NT2/D1 (cell line): ENCODE results near the gene MAP1B.

ENCODE experiments used
- DNase-seq: peaks from one replicate; pipeline ENCODE4 v3.0.0-alpha.2; 2011; ENCODE audit warnings: low read depth, low spot score
- H3K27me3 ChIP-seq: 2 replicates; pipeline ENCODE4 v1.6.0; 2011; ENCODE audit warnings: mild to moderate bottlenecking; ENCODE audit not compliant: insufficient read length, insufficient read depth
- H3K36me3 ChIP-seq: 2 replicates; pipeline ENCODE4 v1.6.1; 2011; ENCODE audit warnings: mild to moderate bottlenecking, low read length, mixed read lengths; ENCODE audit not compliant: insufficient read depth, insufficient read length
- H3K4me1 ChIP-seq: 2 replicates; pipeline ENCODE4 v1.5.1; 2011; ENCODE audit not compliant: insufficient read depth, insufficient read length
- H3K4me3 ChIP-seq: 2 replicates; pipeline ENCODE4 v1.5.1; 2011; ENCODE audit warnings: low read depth; ENCODE audit not compliant: insufficient read length
- H3K9ac ChIP-seq: 2 replicates; pipeline ENCODE4 v1.6.0; 2011; ENCODE audit warnings: low read depth; ENCODE audit not compliant: insufficient read length
- H3K9me3 ChIP-seq: 2 replicates; pipeline ENCODE4 v1.5.1; 2011; ENCODE audit warnings: mild to moderate bottlenecking, low read length; ENCODE audit not compliant: insufficient read depth
- SUZ12 ChIP-seq: IDR thresholded peaks from 2 replicates; pipeline ENCODE4 v1.6.1; 2011; ENCODE audit not compliant: insufficient read length, insufficient read depth; ENCODE audit errors: extremely low read depth
- YY1 ChIP-seq: IDR thresholded peaks from 2 replicates; pipeline ENCODE4 v1.6.1; 2011; ENCODE audit not compliant: insufficient read length, insufficient read depth
- ZNF274 ChIP-seq: IDR thresholded peaks from 2 replicates; pipeline ENCODE4 v1.6.1; 2011; ENCODE audit warnings: mild to moderate bottlenecking, low read depth, low read length

MAP1B gene

DNA sequence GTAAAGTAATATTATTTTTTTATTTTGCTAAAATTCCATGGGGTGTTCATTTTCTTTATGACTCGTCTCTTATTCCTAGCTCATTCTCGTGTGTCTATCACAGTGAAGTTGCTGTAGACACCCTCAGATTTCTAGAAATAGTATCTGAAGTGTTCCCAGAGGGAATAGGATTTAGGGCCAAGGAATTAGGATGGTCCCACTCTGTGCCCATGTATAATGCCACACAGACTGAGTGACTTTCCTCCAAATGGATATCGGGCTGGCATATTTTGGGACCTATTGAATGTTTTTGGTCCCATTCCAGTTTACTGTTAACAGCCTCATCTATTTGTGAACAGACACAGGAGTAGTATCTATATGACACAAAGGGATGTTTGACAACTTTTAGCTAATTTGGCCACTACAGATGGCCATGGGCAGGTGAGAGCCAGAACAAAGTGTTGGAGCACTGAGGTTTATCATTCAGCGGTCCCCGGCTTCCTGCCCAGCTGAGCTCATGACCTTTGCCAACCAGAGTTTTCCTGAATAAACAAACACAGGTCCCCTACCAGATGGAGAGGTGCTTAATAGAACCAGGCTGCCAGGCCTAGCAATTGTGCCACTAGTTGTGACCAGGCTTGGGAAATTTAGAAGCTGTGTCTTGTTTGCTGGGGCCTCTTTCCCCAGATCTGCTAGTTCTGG is 46.9 kb downstream of the MAP1B start:
- Histone ChIP-seq H3K9ac (no peak overlapping the region), H3K9me3 (no peaks in the 10 kb centered on the region), H3K36me3 (peaks cover 44% of the 10 kb centered on the region), H3K27me3 (no peaks in the 10 kb centered on the region), H3K4me3 (no peak overlapping the region), H3K4me1 (no peaks in the 10 kb centered on the region)
- no peak for DNase-seq
- TF ChIP-seq YY1 (no peak), ZNF274 (no peak), SUZ12 (no peak)

GRCh38 chr5:72156946-72157624 is 49.8 kb downstream of the MAP1B start:
- no peaks in the 10 kb centered on the region for H3K9me3 ChIP-seq
- no peak for TF ChIP-seq SUZ12
- peaks cover 35% of the 10 kb centered on the region for H3K36me3 ChIP-seq
- no peak overlapping the region for H3K4me3 ChIP-seq
- no peak for DNase-seq
- no peaks in the 10 kb centered on the region for H3K27me3 ChIP-seq
- H3K4me1 ChIP-seq: no peaks in the 10 kb centered on the region
- H3K9ac ChIP-seq: no peak overlapping the region

- H3K27me3 ChIP-seq: no peaks in the 10 kb centered on the region
- DNase-seq: no peak
- H3K9me3 ChIP-seq: no peaks in the 10 kb centered on the region
- no peak overlapping the region for H3K4me3 ChIP-seq
- TF ChIP-seq YY1: no peak
- TF ChIP-seq SUZ12: no peak
- TF ChIP-seq ZNF274: no peak
- H3K4me1 ChIP-seq: no peaks in the 10 kb centered on the region
- H3K36me3 ChIP-seq: peaks cover 35% of the 10 kb centered on the region
- no peak overlapping the region for H3K9ac ChIP-seq
Measured at GRCh38 chr5:72157625-72157962, 50.3 kb downstream of the MAP1B start.

- no peak for DNase-seq
- H3K9ac ChIP-seq: no peak overlapping the region
- peaks cover 34% of the 10 kb centered on the region for H3K36me3 ChIP-seq
- no peaks in the 10 kb centered on the region for H3K27me3 ChIP-seq
- H3K9me3 ChIP-seq: no peaks in the 10 kb centered on the region
- H3K4me3 ChIP-seq: no peak overlapping the region
- H3K4me1 ChIP-seq: no peaks in the 10 kb centered on the region
- TF ChIP-seq ZNF274 (no peak), SUZ12 (no peak), YY1 (no peak)
Measured at GRCh38 chr5:72159501-72159911, 52.2 kb downstream of the MAP1B start.

DNA sequence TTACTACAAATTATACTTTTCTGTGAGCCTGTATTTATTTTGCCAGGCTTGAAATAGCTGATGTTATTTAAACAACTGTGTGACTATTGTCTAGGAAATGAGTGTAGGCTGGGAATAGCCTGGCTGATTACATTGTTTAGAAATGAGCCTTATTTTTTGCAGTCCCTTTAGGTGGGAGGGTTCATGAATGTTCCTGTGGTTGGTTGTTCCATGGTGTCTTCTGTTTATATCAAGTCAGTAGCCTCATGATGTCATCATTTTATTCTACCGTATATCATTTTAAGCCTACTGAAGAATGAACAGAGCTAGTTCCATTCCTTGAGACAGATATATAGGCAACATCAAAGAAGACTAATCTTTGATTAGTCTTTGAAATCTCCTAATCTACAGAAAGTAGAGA is 53.1 kb downstream of the MAP1B start:
- Histone ChIP-seq H3K9ac (no peak overlapping the region), H3K36me3 (peaks cover 30% of the 10 kb centered on the region), H3K9me3 (no peaks in the 10 kb centered on the region), H3K4me1 (no peaks in the 10 kb centered on the region), H3K4me3 (no peak overlapping the region), H3K27me3 (no peaks in the 10 kb centered on the region)
- no peak for TF ChIP-seq ZNF274
- TF ChIP-seq YY1: no peak
- TF ChIP-seq SUZ12: no peak
- DNase-seq: no peak

GRCh38 chr5:72160959-72161358 is 53.7 kb downstream of the MAP1B start:
- Histone ChIP-seq H3K36me3 (peaks cover 37% of the 10 kb centered on the region), H3K27me3 (no peaks in the 10 kb centered on the region), H3K9ac (no peak overlapping the region), H3K4me1 (no peaks in the 10 kb centered on the region), H3K9me3 (no peaks in the 10 kb centered on the region), H3K4me3 (no peak overlapping the region)
- no peak for DNase-seq
- no peak for TF ChIP-seq ZNF274

- Histone ChIP-seq H3K9me3 (no peaks in the 10 kb centered on the region), H3K4me1 (no peaks in the 10 kb centered on the region), H3K9ac (no peak overlapping the region), H3K36me3 (peaks cover 39% of the 10 kb centered on the region), H3K27me3 (no peaks in the 10 kb centered on the region), H3K4me3 (no peak overlapping the region)
- DNase-seq: no peak
- TF ChIP-seq YY1: no peak
- TF ChIP-seq ZNF274: no peak
- no peak for TF ChIP-seq SUZ12
Measured at GRCh38 chr5:72161951-72162350, 54.7 kb downstream of the MAP1B start.
